ENCODE data around the gene CLASP1.

CLASP1 gene

GRCh38 chr2:121532347-121532766, 116.9 kb downstream of the CLASP1 start:
- Histone ChIP-seq H3K4me3 (replicated peaks; ENCODE audit: insufficient read depth, low read length) (no peak overlapping the region), H3K27ac (replicated peaks) (peak overlapping the region; percentile 100), H3K27me3 (ENCODE audit: insufficient read depth, poor library complexity, severe bottlenecking) (no peaks in the 10 kb centered on the region)
- peak; percentile 31 to 44 for DNase-seq (ENCODE audit: low read depth in 1 of 2, low spot score in 1 of 2)
- TF ChIP-seq SPI1 (IDR thresholded peaks at IDR 0.05; ENCODE audit: borderline replicate concordance, low read depth), result peak; percentile 11; the same call in 1 of the 2 replicates
- no peak for TF ChIP-seq POLR2AphosphoS5 (IDR thresholded peaks at IDR 0.05; ENCODE audit: low read depth)

DNA sequence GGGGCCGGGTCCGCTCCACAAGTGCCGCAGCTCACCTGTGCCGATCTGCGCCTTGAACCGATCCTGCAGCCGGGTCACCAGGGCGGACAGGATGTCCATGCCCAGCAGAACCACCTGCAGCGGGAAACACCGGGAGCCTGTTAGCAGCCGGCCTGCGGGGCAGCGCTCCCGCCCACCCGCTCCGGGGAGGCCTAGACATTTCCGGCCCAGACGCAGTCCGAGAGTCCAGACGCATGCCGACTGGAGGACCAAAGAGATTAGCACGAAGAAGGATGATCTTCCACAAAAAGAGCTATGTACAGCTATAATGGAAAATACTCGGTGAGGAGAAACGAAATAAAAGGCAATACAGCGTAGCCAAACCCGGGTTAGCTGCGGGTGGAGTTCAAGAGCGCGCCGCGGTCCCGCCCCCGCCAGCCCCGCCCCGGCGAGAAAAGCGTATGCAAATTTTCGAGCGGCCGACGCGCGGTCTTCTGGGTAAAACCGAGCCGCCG, 119.0 kb downstream of the CLASP1 start:
- peak overlapping the region; percentile 91 for H3K4me3 ChIP-seq (replicated peaks; ENCODE audit: insufficient read depth, low read length)
- H3K27me3 ChIP-seq (ENCODE audit: insufficient read depth, poor library complexity, severe bottlenecking), result no peaks in the 10 kb centered on the region
- DNase-seq (ENCODE audit: low read depth in 1 of 2, low spot score in 1 of 2), result peak in 1 of 2 experiments; percentile 83
- peak overlapping the region; percentile 100 for H3K27ac ChIP-seq (replicated peaks)
- TF ChIP-seq CTCF (IDR thresholded peaks at IDR 0.05; ENCODE audit: insufficient read depth, low read length), result no peak
- TF ChIP-seq, protein P1, sequence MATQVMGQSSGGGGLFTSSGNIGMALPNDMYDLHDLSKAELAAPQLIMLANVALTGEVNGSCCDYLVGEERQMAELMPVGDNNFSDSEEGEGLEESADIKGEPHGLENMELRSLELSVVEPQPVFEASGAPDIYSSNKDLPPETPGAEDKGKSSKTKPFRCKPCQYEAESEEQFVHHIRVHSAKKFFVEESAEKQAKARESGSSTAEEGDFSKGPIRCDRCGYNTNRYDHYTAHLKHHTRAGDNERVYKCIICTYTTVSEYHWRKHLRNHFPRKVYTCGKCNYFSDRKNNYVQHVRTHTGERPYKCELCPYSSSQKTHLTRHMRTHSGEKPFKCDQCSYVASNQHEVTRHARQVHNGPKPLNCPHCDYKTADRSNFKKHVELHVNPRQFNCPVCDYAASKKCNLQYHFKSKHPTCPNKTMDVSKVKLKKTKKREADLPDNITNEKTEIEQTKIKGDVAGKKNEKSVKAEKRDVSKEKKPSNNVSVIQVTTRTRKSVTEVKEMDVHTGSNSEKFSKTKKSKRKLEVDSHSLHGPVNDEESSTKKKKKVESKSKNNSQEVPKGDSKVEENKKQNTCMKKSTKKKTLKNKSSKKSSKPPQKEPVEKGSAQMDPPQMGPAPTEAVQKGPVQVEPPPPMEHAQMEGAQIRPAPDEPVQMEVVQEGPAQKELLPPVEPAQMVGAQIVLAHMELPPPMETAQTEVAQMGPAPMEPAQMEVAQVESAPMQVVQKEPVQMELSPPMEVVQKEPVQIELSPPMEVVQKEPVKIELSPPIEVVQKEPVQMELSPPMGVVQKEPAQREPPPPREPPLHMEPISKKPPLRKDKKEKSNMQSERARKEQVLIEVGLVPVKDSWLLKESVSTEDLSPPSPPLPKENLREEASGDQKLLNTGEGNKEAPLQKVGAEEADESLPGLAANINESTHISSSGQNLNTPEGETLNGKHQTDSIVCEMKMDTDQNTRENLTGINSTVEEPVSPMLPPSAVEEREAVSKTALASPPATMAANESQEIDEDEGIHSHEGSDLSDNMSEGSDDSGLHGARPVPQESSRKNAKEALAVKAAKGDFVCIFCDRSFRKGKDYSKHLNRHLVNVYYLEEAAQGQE (IDR thresholded peaks at IDR 0.05; ENCODE audit: insufficient replicate concordance, low read depth), result no peak
- no peak for TF ChIP-seq GABPA (IDR thresholded peaks at IDR 0.05; ENCODE audit: low read depth)
- no peak for TF ChIP-seq SPI1 (IDR thresholded peaks at IDR 0.05; ENCODE audit: borderline replicate concordance, low read depth)
- TF ChIP-seq POLR2AphosphoS5 (IDR thresholded peaks at IDR 0.05; ENCODE audit: low read depth), result no peak

DNA sequence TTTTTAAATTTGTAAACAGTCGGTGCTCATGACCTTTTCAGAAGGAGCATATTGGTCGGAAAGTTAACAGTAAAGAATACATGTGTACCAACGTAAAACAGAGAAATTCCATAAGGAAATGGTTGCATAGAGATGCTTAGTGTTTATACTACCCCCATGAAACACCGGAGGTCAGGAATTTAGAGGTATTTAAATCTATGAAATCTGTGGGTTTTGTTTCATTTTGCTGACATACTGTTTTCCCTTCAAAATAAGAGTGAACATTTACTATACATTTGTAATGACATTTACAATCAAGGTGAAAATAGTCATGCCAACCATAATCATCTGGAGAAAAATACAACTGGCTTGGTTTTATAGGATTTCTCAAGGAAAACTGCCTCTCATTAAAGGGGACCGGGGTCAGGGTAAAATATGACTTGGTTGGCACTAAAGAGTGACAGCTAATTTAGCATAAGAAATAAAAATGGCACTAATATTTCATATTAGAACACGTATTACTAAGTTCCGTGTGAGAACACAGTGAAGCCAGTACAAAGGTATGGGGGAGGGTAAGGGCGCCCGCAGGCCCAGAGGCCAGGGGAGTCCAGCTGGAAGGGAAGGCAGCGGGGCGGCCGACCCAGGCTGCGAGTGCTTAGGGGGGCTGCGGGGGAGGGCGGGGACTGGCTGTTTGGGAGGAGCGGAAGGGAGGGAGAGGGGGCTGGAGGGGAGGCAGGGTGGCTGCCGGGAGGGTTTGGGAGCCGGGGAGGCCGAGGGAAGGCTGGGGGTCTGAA, 119.6 kb downstream of the CLASP1 start:
- H3K4me3 ChIP-seq (replicated peaks; ENCODE audit: insufficient read depth, low read length), result peak overlapping the region; percentile 91
- H3K27ac ChIP-seq (replicated peaks), result peak overlapping the region; percentile 100
- TF ChIP-seq POLR2AphosphoS5 (IDR thresholded peaks at IDR 0.05; ENCODE audit: low read depth) (no peak), SPI1 (IDR thresholded peaks at IDR 0.05; ENCODE audit: borderline replicate concordance, low read depth) (no peak), GABPA (IDR thresholded peaks at IDR 0.05; ENCODE audit: low read depth) (no peak), CTCF (IDR thresholded peaks at IDR 0.05; ENCODE audit: insufficient read depth, low read length) (no peak)
- TF ChIP-seq, protein P1 (IDR thresholded peaks at IDR 0.05; ENCODE audit: insufficient replicate concordance, low read depth), result no peak
- DNase-seq (ENCODE audit: low read depth in 1 of 2, low spot score in 1 of 2), result peak; percentile 28 to 41
- H3K27me3 ChIP-seq (ENCODE audit: insufficient read depth, poor library complexity, severe bottlenecking), result no peaks in the 10 kb centered on the region

DNA sequence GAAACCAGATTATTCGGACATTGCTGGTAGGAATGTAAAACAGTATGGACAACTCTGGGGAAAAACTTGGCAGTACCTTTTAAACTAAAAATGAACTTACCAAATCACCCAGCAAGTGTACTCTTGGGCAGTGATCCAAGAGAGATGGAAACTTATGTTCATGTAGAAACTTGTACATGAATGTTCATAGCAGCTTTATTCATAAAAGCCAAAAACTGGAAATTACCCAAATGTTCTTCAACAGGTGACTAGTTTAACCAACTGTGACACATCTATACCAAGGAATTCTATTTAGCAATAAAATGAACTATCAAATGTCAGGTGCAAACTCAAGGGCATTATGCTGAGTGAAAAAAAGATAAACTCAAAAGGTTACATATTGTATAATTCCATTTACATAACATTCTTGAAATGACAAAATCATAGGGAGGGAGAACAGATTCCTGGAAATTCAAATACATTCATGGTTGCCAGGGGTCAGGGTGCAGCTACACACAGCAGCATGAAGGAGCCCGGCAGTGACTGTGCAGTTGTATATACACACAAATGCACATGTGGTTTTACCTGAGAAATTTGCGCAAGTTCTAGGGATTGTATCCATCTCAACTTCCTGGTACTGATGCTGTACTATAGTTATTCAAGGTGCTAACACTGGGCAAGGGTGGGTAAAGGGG, 122.1 kb downstream of the CLASP1 start:
- no peak for TF ChIP-seq CTCF (IDR thresholded peaks at IDR 0.05; ENCODE audit: insufficient read depth, low read length)
- TF ChIP-seq, protein P1 (IDR thresholded peaks at IDR 0.05; ENCODE audit: insufficient replicate concordance, low read depth), result no peak
- Histone ChIP-seq H3K27me3 (ENCODE audit: insufficient read depth, poor library complexity, severe bottlenecking) (no peaks in the 10 kb centered on the region), H3K4me3 (replicated peaks; ENCODE audit: insufficient read depth, low read length) (no peak overlapping the region), H3K27ac (replicated peaks) (no peak overlapping the region)
- no peak for DNase-seq (ENCODE audit: low read depth in 1 of 2, low spot score in 1 of 2)

Measured in HL-60 (cell line).